Keratinocyte (primary cell): ENCODE data around the gene DNMBP. TPM values are rescaled to one million over a fixed set of nuclear protein-coding genes. Genes with fewer than 3 reads are reported as not detected.

ENCODE experiments used
- DNase-seq: peaks from one replicate; pipeline ENCODE4 v3.0.0-alpha.2; 2011; ENCODE audit warnings: low read depth, missing footprints, low spot score
- FAIRE-seq: peaks from 2 replicates; lab custom pipeline; 2011; peaks lifted over from hg19 to GRCh38; lab: Jason Lieb, UNC
- H2AFZ ChIP-seq: 2 replicates; pipeline ENCODE4 v1.6.0; 2012; ENCODE audit warnings: low read length, control low read depth, inconsistent platforms; ENCODE audit not compliant: control insufficient read depth
- H3K27ac ChIP-seq: 2 replicates; pipeline ENCODE4 v1.5.1; 2011; ENCODE audit warnings: low read length; ENCODE audit not compliant: control insufficient read depth, insufficient read depth
- H3K27me3 ChIP-seq: 3 replicates; pipeline ENCODE4 v1.6.0; 2011; ENCODE audit warnings: low read length; ENCODE audit not compliant: control insufficient read depth, insufficient read depth; ENCODE audit errors: extremely low read depth
- H3K36me3 ChIP-seq, 2 experiments: 2 replicates in 1 of 2; 3 replicates in 1 of 2; pipeline ENCODE4 v1.5.1; 2011; ENCODE audit warnings: low read length in 2 of 2, mild to moderate bottlenecking in 1 of 2; ENCODE audit not compliant: control insufficient read depth in 2 of 2, insufficient read depth in 2 of 2; ENCODE audit errors: extremely low read depth in 1 of 2
- H3K4me1 ChIP-seq: 3 replicates; pipeline ENCODE4 v1.5.1; 2011; ENCODE audit warnings: low read length; ENCODE audit not compliant: control insufficient read depth, insufficient read depth; ENCODE audit errors: extremely low read depth
- H3K4me2 ChIP-seq: 3 replicates; pipeline ENCODE4 v1.6.0; 2011; ENCODE audit warnings: low read depth, low read length; ENCODE audit not compliant: control insufficient read depth, insufficient read depth; ENCODE audit errors: extremely low read depth
- H3K4me3 ChIP-seq, 3 experiments: fragments of 200-600 bp in 1 of 3; sonication (generic) in 1 of 3; 2 replicates in 2 of 3; 3 replicates in 1 of 3; pipeline ENCODE4 v1.5.1; 2011 to 2016; ENCODE audit warnings: low read length in 3 of 3, mild to moderate bottlenecking in 3 of 3, control low read depth in 2 of 3, inconsistent platforms in 1 of 3, low read depth in 1 of 3, mixed read lengths in 1 of 3, mixed run types in 1 of 3, moderate library complexity in 1 of 3; ENCODE audit not compliant: control insufficient read depth in 2 of 3, insufficient read depth in 2 of 3; ENCODE audit errors: extremely low read depth in 1 of 3
- H3K79me2 ChIP-seq: 2 replicates; pipeline ENCODE4 v1.6.0; 2012; ENCODE audit warnings: low read length; ENCODE audit not compliant: control insufficient read depth, insufficient read depth
- H3K9ac ChIP-seq: 3 replicates; pipeline ENCODE4 v1.6.0; 2011; ENCODE audit warnings: low read length; ENCODE audit not compliant: control insufficient read depth, insufficient read depth; ENCODE audit errors: extremely low read depth
- H3K9me1 ChIP-seq: 3 replicates; pipeline ENCODE4 v1.6.0; 2011; ENCODE audit warnings: low read length; ENCODE audit not compliant: control insufficient read depth, insufficient read depth; ENCODE audit errors: extremely low read depth
- H3K9me3 ChIP-seq: 2 replicates; pipeline ENCODE4 v1.5.1; 2012; ENCODE audit warnings: low read depth, low read length; ENCODE audit not compliant: control insufficient read depth
- H4K20me1 ChIP-seq: 3 replicates; pipeline ENCODE4 v1.6.0; 2011; ENCODE audit warnings: low read length; ENCODE audit not compliant: control insufficient read depth, insufficient read depth; ENCODE audit errors: extremely low read depth
- CTCF ChIP-seq, 3 experiments: IDR thresholded peaks in 1 of 3; conservative IDR thresholded peaks in 1 of 3; optimal IDR thresholded peaks in 1 of 3; 2 replicates in 2 of 3; 3 replicates in 1 of 3; pipeline versions ENCODE3 to v1.5.1; 2011; ENCODE audit warnings: low read length in 3 of 3, mild to moderate bottlenecking in 3 of 3, moderate library complexity in 2 of 3, control low read depth in 1 of 3, inconsistent platforms in 1 of 3; ENCODE audit not compliant: insufficient read depth in 2 of 3; ENCODE audit errors: extremely low read depth in 1 of 3
- EZH2 ChIP-seq: IDR thresholded peaks from one replicate; pipeline ENCODE4 v1.6.1; 2012; ENCODE audit warnings: inconsistent platforms, mild to moderate bottlenecking, low read length, moderate library complexity
- dilution Hi-C: fragments of 300-500 bp; cut with MboI; formaldehyde crosslinking; loops from one replicate; pipeline ENCODE4 v1.7.0; 2020; ENCODE audit warnings: low sequenced_read_pairs; ENCODE audit not compliant: extremely low pct_ligation_motif_present
- polyA plus RNA-seq, 5 experiments: library from polyadenylated mRNA; depleted of rRNA in 3 of 5; stranded (reverse) in 3 of 5; stranded (forward) in 1 of 5; unstranded in 1 of 5; fragments of >200 nt; gene quantifications; 1 replicate in 1 of 5; 2 replicates in 3 of 5; 3 replicates in 1 of 5; pipeline versions ENCODE4 v1.2.1 to v1.2.3, GENCODE V29; 2011 to 2012; ENCODE audit warnings: missing spikeins in 2 of 5, low read depth in 1 of 5, low replicate concordance in 1 of 5

DNMBP gene
- polyA plus RNA-seq, 1 donor (not counting 4 experiments of a cell fraction or from before 2014, with no cell fraction given) = 15.8 TPM

GRCh38 chr10:100004805-100005510, 4.8 kb downstream of the DNMBP start:
- Histone ChIP-seq H3K27ac (peak overlapping the region; percentile 66), H3K4me2 (peak overlapping the region; percentile 90), H3K27me3 (no peaks in the 10 kb centered on the region), H3K9me1 (no peaks in the 10 kb centered on the region), H3K79me2 (peaks cover 84% of the 10 kb centered on the region), H3K36me3 (peaks cover 5 to 6% of the 10 kb centered on the region in 2 experiments), H4K20me1 (no peaks in the 10 kb centered on the region), H3K4me1 (peaks cover 43% of the 10 kb centered on the region), H3K9me3 (no peaks in the 10 kb centered on the region), H3K9ac (peak overlapping the region; percentile 38), H2AFZ (no peak overlapping the region), H3K4me3 (peak overlapping the region; percentile 0 to 29 (median 9))
- DNase-seq (no peak), FAIRE-seq (peak; percentile 44)
- TF ChIP-seq EZH2 = no peak
- TF ChIP-seq CTCF (optimal IDR thresholded peaks at IDR 0.05 in 1 of 3, IDR thresholded peaks at IDR 0.05 in 1 of 3, conservative IDR thresholded peaks at IDR 0.05 in 1 of 3; ENCODE audit: extremely low read depth in 1 of 3, insufficient read depth in 2 of 3, low read length in 3 of 3) = no peak
- dilution Hi-C loops = no loop called here

DNA sequence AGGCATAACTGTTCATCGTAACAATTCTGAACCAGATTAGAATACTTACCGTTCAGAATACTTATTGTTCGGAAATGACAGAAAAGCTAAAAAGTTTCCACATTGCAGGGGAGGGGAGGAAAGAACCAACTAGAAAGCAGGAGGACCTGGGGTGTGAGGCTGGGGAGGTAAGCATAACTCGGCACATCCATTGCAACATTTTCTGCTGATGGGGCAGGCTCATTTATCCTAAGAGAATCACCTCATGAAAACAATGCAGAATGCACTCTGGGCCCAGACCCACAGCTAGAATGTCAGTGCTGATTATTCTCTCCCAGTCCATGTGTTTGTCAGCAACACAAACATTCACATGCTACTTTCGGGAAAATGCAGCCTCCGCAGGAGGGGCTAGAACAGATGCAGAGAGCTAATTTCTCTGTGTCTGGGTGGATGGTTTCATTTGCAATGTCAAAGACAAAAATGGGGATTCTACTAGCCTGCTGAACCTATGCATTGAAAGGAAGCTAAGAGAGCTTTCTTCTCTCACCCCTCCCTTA, 9.6 kb downstream of the DNMBP start:
- H3K27ac ChIP-seq = no peak overlapping the region
- no peak for TF ChIP-seq EZH2
- no peak for TF ChIP-seq CTCF (optimal IDR thresholded peaks at IDR 0.05 in 1 of 3, IDR thresholded peaks at IDR 0.05 in 1 of 3, conservative IDR thresholded peaks at IDR 0.05 in 1 of 3; ENCODE audit: extremely low read depth in 1 of 3, insufficient read depth in 2 of 3, low read length in 3 of 3)
- no peak overlapping the region for H3K4me2 ChIP-seq
- FAIRE-seq = no peak
- H3K9me1 ChIP-seq = no peaks in the 10 kb centered on the region
- H3K9ac ChIP-seq = no peak overlapping the region
- no peak overlapping the region for H3K4me3 ChIP-seq
- no peaks in the 10 kb centered on the region for H3K9me3 ChIP-seq
- peaks cover 34% of the 10 kb centered on the region for H3K4me1 ChIP-seq
- H3K36me3 ChIP-seq = peaks cover 5 to 8% of the 10 kb centered on the region in 2 experiments
- no peak overlapping the region for H2AFZ ChIP-seq
- dilution Hi-C loops = no loop called here
- no peaks in the 10 kb centered on the region for H4K20me1 ChIP-seq
- H3K79me2 ChIP-seq = peaks cover 97% of the 10 kb centered on the region
- no peak for DNase-seq
- H3K27me3 ChIP-seq = no peaks in the 10 kb centered on the region
